Astrocyte (in vitro differentiated cells and primary cell): ENCODE measurements around the gene PRKCB. TPM values are rescaled to one million over a fixed set of nuclear protein-coding genes. Genes with fewer than 3 reads are reported as not detected.

ENCODE experiments used
- DNase-seq: peaks from one replicate; pipeline ENCODE4 v3.0.0-alpha.2; 2010; ENCODE audit warnings: low read depth
- FAIRE-seq: peaks from 2 replicates; lab custom pipeline; 2011; peaks lifted over from hg19 to GRCh38; lab: Jason Lieb, UNC
- H2AFZ ChIP-seq: 2 replicates; pipeline ENCODE4 v1.6.0; 2012; ENCODE audit warnings: low read depth, low read length, inconsistent platforms
- H3K27ac ChIP-seq: 2 replicates; pipeline ENCODE4 v1.5.1; 2011; ENCODE audit warnings: low read depth, low read length, inconsistent platforms
- H3K27me3 ChIP-seq: 2 replicates; pipeline ENCODE4 v1.6.0; 2011; ENCODE audit warnings: low read length, inconsistent platforms; ENCODE audit not compliant: insufficient read depth
- H3K36me3 ChIP-seq: 2 replicates; pipeline ENCODE4 v1.5.1; 2011; ENCODE audit warnings: low read length, inconsistent platforms; ENCODE audit not compliant: insufficient read depth
- H3K4me1 ChIP-seq: 2 replicates; pipeline ENCODE4 v1.5.1; 2011; ENCODE audit warnings: low read length, inconsistent platforms; ENCODE audit not compliant: insufficient read depth
- H3K4me2 ChIP-seq: 2 replicates; pipeline ENCODE4 v1.6.0; 2012; ENCODE audit warnings: low read length, inconsistent platforms
- H3K4me3 ChIP-seq: 2 replicates; pipeline ENCODE4 v1.5.1; 2011; ENCODE audit warnings: low read depth, mild to moderate bottlenecking, low read length, inconsistent platforms; ENCODE audit not compliant: insufficient read depth
- H3K79me2 ChIP-seq: 2 replicates; pipeline ENCODE4 v1.6.0; 2012; ENCODE audit warnings: mild to moderate bottlenecking, low read length, inconsistent platforms; ENCODE audit not compliant: insufficient read depth
- H3K9ac ChIP-seq: 2 replicates; pipeline ENCODE4 v1.6.0; 2012; ENCODE audit warnings: mild to moderate bottlenecking, low read length, inconsistent platforms
- H3K9me3 ChIP-seq: 2 replicates; pipeline ENCODE4 v1.5.1; 2012; ENCODE audit warnings: low read depth, mild to moderate bottlenecking, low read length, inconsistent platforms; ENCODE audit not compliant: insufficient read depth
- H4K20me1 ChIP-seq: 2 replicates; pipeline ENCODE4 v1.6.0; 2012; ENCODE audit warnings: low read length, inconsistent platforms; ENCODE audit not compliant: insufficient read depth
- H3K27ac Mint-ChIP-seq: one replicate; pipeline ENCODE4 v1.8.0; 2021; ENCODE audit warnings: mild to moderate bottlenecking, mixed read lengths; ENCODE audit not compliant: unreplicated experiment
- H3K27me3 Mint-ChIP-seq: one replicate; pipeline ENCODE4 v1.8.0; 2021; ENCODE audit warnings: low read depth, mixed read lengths; ENCODE audit not compliant: unreplicated experiment
- H3K36me3 Mint-ChIP-seq: one replicate; pipeline ENCODE4 v1.8.0; 2021; ENCODE audit warnings: low read depth, mixed read lengths; ENCODE audit not compliant: unreplicated experiment
- H3K4me1 Mint-ChIP-seq: one replicate; pipeline ENCODE4 v1.8.0; 2021; ENCODE audit warnings: low read depth, mixed read lengths; ENCODE audit not compliant: unreplicated experiment
- H3K4me3 Mint-ChIP-seq: one replicate; pipeline ENCODE4 v1.8.0; 2021; ENCODE audit warnings: mild to moderate bottlenecking, moderate library complexity, mixed read lengths; ENCODE audit not compliant: unreplicated experiment
- H3K9me3 Mint-ChIP-seq: one replicate; pipeline ENCODE4 v1.8.0; 2021; ENCODE audit warnings: mild to moderate bottlenecking, mixed read lengths; ENCODE audit not compliant: unreplicated experiment
- CTCF ChIP-seq: IDR thresholded peaks from 2 replicates; pipeline ENCODE4 v1.5.1; 2011; ENCODE audit warnings: low read depth, mild to moderate bottlenecking, inconsistent platforms, low read length, moderate library complexity; ENCODE audit not compliant: insufficient read depth
- EZH2 ChIP-seq: IDR thresholded peaks from 2 replicates; pipeline ENCODE4 v1.6.1; 2012; ENCODE audit warnings: mild to moderate bottlenecking, low read length, inconsistent platforms; ENCODE audit not compliant: insufficient read depth
- total RNA-seq: library from RNA; stranded (reverse); gene quantifications from 2 replicates; pipeline ENCODE4 v1.2.1, GENCODE V29; 2021

PRKCB gene
- total RNA-seq, 1 donor from 2014 or later = 2.5 TPM

GRCh38 chr16:23836078-23836403, 258 bp downstream of the PRKCB start:
- Histone ChIP-seq H3K36me3 (no peaks in the 10 kb centered on the region), H3K27ac (no peak overlapping the region), H3K79me2 (no peaks in the 10 kb centered on the region), H3K9me3 (no peaks in the 10 kb centered on the region), H3K4me2 (peak overlapping the region; percentile 55), H3K27me3 (peaks cover 22% of the 10 kb centered on the region), H4K20me1 (no peaks in the 10 kb centered on the region), H2AFZ (no peak overlapping the region), H3K4me1 (no peaks in the 10 kb centered on the region), H3K4me3 (no peak overlapping the region), H3K9ac (no peak overlapping the region)
- DNase-seq = no peak
- H3K9me3 Mint-ChIP-seq = peaks cover 2% of the 10 kb centered on the region
- no peaks in the 10 kb centered on the region for H3K36me3 Mint-ChIP-seq
- no peak overlapping the region for H3K4me3 Mint-ChIP-seq
- peaks cover 8% of the 10 kb centered on the region for H3K4me1 Mint-ChIP-seq
- peaks cover 46% of the 10 kb centered on the region for H3K27me3 Mint-ChIP-seq
- no peak overlapping the region for H3K27ac Mint-ChIP-seq
- TF ChIP-seq CTCF (no peak), EZH2 (no peak)
- no peak for FAIRE-seq

DNA sequence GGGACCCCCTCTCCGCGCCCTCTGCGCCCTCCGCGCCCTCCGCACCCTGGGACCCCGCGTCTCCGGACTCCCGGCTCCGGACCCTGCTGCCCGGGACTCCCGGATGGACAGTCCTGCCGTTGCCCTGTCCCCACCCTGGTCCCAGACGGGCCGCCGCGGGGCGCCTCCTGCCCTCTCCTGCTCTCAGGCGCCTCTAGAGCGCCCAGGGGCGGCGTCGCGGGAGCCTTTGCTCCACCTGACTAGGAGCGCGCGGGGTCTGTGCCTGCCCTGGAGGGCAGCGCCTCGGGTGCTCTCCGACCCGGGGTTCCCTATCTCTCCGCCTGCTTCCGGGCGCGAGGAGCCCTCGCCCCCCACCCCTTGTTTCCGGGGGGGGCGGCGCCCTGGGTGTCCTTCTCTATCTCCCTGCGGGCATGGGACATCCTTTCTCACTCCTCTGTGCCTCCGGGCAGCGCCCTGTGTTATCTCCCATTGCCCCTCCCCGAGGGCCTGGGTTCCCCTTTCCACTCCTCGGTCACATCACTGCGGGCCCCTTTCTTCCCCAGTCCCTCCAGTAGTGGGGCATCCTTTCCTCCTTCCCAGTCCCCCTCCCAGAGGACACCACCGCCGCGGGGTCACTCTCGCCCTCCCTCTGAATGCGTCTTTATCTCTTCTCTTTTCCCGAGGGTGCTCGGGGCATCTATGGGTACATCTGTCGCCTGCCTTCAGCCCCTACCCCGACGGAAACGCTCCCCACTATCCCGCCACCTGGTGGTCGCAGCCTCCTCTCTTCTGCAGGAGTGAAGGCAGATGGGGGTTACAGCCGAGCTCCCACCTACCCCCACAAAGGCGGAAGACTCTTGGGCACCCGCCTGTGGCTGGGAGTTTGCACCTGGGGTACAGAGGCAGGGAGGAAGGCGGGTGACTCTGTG, 875 bp downstream of the PRKCB start:
- no peak for DNase-seq
- no peak overlapping the region for H3K27ac Mint-ChIP-seq
- no peak for FAIRE-seq
- peak overlapping the region; percentile 82 for H3K4me3 Mint-ChIP-seq
- no peak overlapping the region for H3K9ac ChIP-seq
- no peaks in the 10 kb centered on the region for H3K79me2 ChIP-seq
- H3K9me3 Mint-ChIP-seq = no peaks in the 10 kb centered on the region
- no peaks in the 10 kb centered on the region for H3K36me3 Mint-ChIP-seq
- no peaks in the 10 kb centered on the region for H3K4me1 ChIP-seq
- peaks cover 8% of the 10 kb centered on the region for H3K4me1 Mint-ChIP-seq
- no peak overlapping the region for H2AFZ ChIP-seq
- peaks cover 46% of the 10 kb centered on the region for H3K27me3 Mint-ChIP-seq
- no peak overlapping the region for H3K4me3 ChIP-seq
- TF ChIP-seq EZH2 = no peak
- no peak for TF ChIP-seq CTCF
- no peak overlapping the region for H3K27ac ChIP-seq
- H3K27me3 ChIP-seq = peaks cover 22% of the 10 kb centered on the region
- peak overlapping the region; percentile 55 for H3K4me2 ChIP-seq
- H3K36me3 ChIP-seq = no peaks in the 10 kb centered on the region
- H4K20me1 ChIP-seq = no peaks in the 10 kb centered on the region
- H3K9me3 ChIP-seq = no peaks in the 10 kb centered on the region

- peaks cover 8% of the 10 kb centered on the region for H3K4me1 Mint-ChIP-seq
- Histone ChIP-seq H3K9ac (no peak overlapping the region), H3K36me3 (no peaks in the 10 kb centered on the region), H3K79me2 (no peaks in the 10 kb centered on the region), H3K4me3 (no peak overlapping the region), H3K4me2 (no peak overlapping the region), H3K4me1 (no peaks in the 10 kb centered on the region), H3K9me3 (no peaks in the 10 kb centered on the region), H2AFZ (no peak overlapping the region), H4K20me1 (no peaks in the 10 kb centered on the region), H3K27ac (no peak overlapping the region), H3K27me3 (peaks cover 22% of the 10 kb centered on the region)
- FAIRE-seq = no peak
- TF ChIP-seq EZH2 = no peak
- no peak for TF ChIP-seq CTCF
- H3K27me3 Mint-ChIP-seq = peaks cover 48% of the 10 kb centered on the region
- no peaks in the 10 kb centered on the region for H3K9me3 Mint-ChIP-seq
- no peaks in the 10 kb centered on the region for H3K36me3 Mint-ChIP-seq
- peak overlapping the region; percentile 82 for H3K4me3 Mint-ChIP-seq
- no peak overlapping the region for H3K27ac Mint-ChIP-seq
- DNase-seq = no peak
Measured at GRCh38 chr16:23837553-23838308, 1.9 kb downstream of the PRKCB start.
